AG04450 (cell line): ENCODE measurements around the gene PIGX. TPM values are rescaled to one million over a fixed set of nuclear protein-coding genes. Genes with fewer than 3 reads are reported as not detected.

ENCODE experiments used
- CTCF ChIA-PET: fragments of 300-600, 350-600 bp; formaldehyde crosslinking; extraction: SDS; loops from one replicate; lab custom pipeline; 2022; ENCODE audit warnings: antibody characterized with exemption, inconsistent platforms; lab: Charles Lee
- POLR2A ChIA-PET: fragments of 350-600 bp; formaldehyde crosslinking; extraction: SDS; loops from one replicate; lab custom pipeline; 2021; ENCODE audit warnings: antibody characterized with exemption, inconsistent platforms; lab: Yijun Ruan, JAX
- DNase-seq: peaks from one replicate; pipeline ENCODE4 v3.0.0-alpha.2; 2011; ENCODE audit warnings: low read depth, low spot score
- H3K27ac ChIP-seq: one replicate; pipeline ENCODE4 v1.5.1; 2012; ENCODE audit warnings: low read depth, low read length, control low read depth
- H3K27me3 ChIP-seq: one replicate; pipeline ENCODE4 v1.6.0; 2012; ENCODE audit warnings: low read length; ENCODE audit not compliant: control insufficient read depth, insufficient read depth
- H3K4me3 ChIP-seq: 2 replicates; pipeline ENCODE4 v1.5.1; 2011; ENCODE audit warnings: mild to moderate bottlenecking, low read depth, low read length, control low read depth
- H3K9me3 ChIP-seq: 2 replicates; pipeline ENCODE4 v1.5.1; 2012; ENCODE audit warnings: low read length; ENCODE audit not compliant: control insufficient read depth, insufficient read depth
- CTCF ChIP-seq: IDR thresholded peaks from 2 replicates; pipeline ENCODE4 v1.5.1; 2011; ENCODE audit warnings: low read depth, low read length, control low read depth, inconsistent platforms
- polyA minus RNA-seq: library from RNA; depleted of rRNA, polyadenylated mRNA; stranded (reverse); fragments of >200 nt; gene quantifications from 2 replicates; pipeline ENCODE4 v1.2.3, GENCODE V29; 2011; rRNA and poly(A)+ RNA removed
- polyA plus RNA-seq: library from polyadenylated mRNA; depleted of rRNA; stranded (reverse); fragments of >200 nt; gene quantifications from 2 replicates; pipeline ENCODE4 v1.2.3, GENCODE V29; 2011; rRNA removed

Gene PIGX
- 8.5 and 12.7 TPM in 2 replicates for polyA plus RNA-seq
- 3.7 and 5.1 TPM in 2 replicates for polyA minus RNA-seq

DNA sequence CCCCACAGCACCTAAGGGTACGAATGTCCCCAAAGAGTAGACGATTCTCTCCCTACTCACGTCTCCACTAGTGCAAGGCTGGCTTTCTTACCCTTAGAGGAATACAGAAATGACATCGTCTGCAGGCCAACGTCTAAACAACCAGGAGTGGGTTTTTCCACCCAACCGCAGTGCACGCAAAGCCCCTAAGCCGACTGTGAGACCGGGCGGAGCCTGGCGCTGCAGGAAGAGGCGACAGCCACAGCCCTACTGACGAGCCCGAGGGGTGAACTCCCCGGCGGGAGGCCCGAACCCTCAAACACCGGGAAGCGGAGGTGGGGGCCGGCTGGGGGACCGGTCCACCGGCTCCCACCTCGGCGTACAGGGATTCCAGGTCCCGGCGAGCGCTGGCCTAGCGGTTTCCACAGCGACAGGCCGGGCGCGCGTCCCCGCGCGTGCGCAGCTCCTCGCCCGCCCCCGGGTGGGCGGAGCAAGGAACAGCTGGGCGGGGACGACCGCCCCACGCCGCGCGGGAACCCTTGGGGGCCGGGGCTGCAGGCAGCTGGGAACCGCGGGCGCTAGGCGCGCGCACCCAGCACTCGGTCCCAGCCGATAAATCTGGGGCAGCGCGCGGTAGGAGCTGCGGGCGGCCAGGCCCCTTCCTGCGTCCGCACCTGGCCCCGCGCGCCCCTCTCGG, at the start of gene PIGX, which contains the start of gene CEP19:
Gene PIGX, plus strand, starts transcription at position 540 of the 676 bp plus-strand sequence.
Gene CEP19, minus strand, starts transcription at position 413 of the 676 bp plus-strand sequence. CDS start 3,593 bp downstream, outside the sequence.
- ChIA-PET CTCF (interaction anchor here (1.1 kb wide), 1 partner anchor 102 kb away, joined by 3 read pairs; no protein-coding TSS in a partner anchor), POLR2A (interaction anchor here (0.5 to 1.6 kb wide), 3 partner anchors 24 to 161 kb away, joined by 4 to 12 read pairs (median 10); partner anchors contain the start of gene PAK2)
- Histone ChIP-seq H3K4me3 (peak within 1 kb of the TSS; percentile 90), H3K9me3 (peaks cover 2% of the 10 kb centered on the region; the same call in 1 of the 2 replicates), H3K27ac (peak within 1 kb of the TSS; percentile 86), H3K27me3 (no peaks in the 10 kb centered on the region)
- DNase-seq: peak; percentile 57
- no peak for TF ChIP-seq CTCF

DNA sequence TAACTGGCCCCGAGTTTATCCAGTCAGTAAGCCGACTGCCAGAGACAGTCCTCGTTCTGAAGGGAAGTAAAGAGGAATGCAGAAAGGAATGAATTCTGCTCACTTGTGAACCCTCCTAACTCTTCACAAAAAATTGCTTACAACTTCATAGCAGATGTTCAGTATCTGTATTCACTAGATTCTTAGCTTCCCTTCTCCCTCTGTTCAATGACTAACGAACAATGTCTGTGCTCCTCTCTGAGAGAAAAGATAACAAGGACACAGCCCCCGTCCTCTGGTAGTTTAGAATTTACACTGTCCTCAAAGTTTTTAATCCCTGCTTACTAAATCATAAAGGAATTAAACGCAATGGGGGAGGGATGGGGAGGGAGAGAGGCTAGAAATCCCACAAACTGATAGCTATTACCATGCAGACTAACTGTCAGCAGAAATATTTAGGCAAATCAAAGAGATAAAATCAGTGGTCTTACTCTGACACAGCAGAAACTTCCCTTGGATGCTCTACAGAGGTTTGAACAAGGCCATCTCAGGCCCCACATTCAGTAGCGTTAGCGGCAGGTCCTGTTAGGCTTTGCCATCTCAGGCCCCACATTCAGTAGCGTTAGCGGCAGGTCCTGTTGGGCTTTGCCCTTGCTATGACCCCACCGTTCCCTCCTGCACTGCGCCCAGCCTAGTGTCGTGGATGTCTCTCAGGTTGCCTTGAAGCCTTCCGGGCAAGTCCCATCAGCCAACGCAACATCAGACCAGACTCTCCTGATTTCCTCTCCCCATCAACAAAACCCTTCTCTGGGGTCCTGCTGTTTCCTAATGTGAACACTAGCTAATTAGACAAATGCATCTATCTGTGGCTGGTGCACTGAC, 49.2 kb upstream of the PIGX start:
- no peak for DNase-seq
- ChIA-PET CTCF (interaction anchor here (0.8 to 1.4 kb wide), 2 partner anchors 22 to 53 kb away, joined by 3 read pairs; no protein-coding TSS in a partner anchor), POLR2A (interaction anchor here (0.7 to 1.7 kb wide), 2 partner anchors 12 to 170 kb away, joined by 3 to 5 read pairs; no protein-coding TSS in a partner anchor)
- Histone ChIP-seq H3K4me3 (no peak overlapping the region), H3K9me3 (peaks cover 6% of the 10 kb centered on the region; the same call in 1 of the 2 replicates), H3K27me3 (peaks cover 5% of the 10 kb centered on the region), H3K27ac (no peak overlapping the region)
- TF ChIP-seq CTCF: no peak

DNA sequence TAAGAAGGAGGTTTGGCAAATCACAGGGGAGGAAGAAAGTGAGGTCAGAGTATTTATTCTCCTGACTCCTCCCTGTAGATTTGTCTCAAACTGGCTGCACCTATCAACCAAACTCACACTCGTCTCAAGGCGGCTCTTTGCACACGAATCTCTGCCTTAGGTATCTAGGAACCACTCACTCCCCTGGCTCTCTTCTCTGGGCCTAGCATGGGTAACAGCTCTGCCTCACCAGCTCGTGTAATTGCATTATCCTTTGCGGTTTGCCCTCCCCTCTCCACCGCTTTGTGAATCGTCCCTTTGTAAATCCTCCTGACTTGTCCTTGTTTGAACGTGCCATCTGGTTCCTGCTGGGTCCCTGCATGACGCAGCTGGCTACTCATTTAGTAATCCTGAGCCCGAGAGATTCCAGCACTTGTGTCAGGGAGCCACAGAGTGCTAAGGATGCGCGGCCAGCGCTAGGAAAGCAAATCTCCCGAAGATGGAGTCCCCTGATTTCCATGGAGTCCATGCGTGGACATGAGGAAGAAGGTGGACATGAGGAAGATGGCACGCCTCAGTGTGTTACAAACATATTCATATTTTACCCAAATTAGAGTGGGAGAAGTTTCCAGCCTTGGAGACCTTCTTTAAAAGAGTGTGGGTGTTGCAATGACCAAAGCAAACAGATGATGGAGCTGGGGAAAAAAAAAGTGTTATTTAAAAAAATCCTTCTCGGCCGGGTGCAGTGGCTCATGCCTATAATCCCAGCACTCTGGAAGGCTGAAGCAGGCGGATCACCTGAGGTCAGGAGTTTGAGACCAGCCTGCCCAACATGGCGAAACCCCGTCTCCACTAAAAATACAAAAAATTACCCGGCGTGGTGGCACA, 45.9 kb upstream of the PIGX start:
- no peak overlapping the region for H3K4me3 ChIP-seq
- H3K27me3 ChIP-seq: peaks cover 6% of the 10 kb centered on the region
- DNase-seq: no peak
- ChIA-PET CTCF (interaction anchor here (0.6 kb wide), 1 partner anchor 28 kb away, joined by 4 read pairs; no protein-coding TSS in a partner anchor), POLR2A (no interaction called here)
- no peaks in the 10 kb centered on the region; the same call in 1 of the 2 replicates for H3K9me3 ChIP-seq
- TF ChIP-seq CTCF: no peak
- H3K27ac ChIP-seq: peak overlapping the region; percentile 57

DNA sequence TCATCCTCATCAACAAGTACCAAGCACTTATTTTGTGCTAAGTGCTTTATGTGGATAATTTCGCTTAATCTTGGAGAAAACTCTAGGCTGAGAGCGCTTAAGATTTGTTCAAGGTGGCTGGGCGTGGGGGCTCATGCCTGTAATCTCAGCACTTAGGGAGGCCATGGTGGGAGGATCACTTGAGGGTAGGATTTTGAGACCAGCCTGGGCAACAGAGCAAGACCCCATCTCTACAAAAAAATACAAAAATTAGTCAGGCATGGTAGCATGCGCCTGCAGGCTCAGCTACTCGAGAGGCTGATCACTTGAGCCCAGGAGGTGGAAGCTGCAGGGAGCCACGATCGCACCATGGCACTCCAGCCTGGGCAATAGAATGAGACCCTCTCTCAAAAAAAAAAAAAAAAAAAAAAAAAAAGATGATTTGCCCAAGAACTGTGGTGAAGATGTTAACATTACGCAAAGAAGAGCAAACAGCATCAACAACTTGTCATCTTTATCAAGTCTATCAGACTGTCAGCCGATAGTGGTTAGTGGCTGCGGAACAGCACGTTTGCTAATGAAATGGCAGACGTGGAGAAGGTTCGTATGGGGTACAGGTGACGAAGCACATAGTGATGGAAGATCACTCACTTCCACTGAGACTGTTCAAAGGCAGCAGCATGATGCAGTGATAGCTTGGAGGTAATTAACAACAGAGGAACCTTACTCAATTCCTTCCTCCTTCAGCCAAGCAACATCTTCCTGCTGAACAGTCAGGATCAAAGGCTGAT, 44.9 kb upstream of the PIGX start:
- ChIA-PET CTCF (interaction anchor here (0.6 kb wide), 2 partner anchors 29 to 30 kb away, joined by 4 to 5 read pairs; no protein-coding TSS in a partner anchor), POLR2A (no interaction called here)
- TF ChIP-seq CTCF: no peak
- no peak for DNase-seq
- no peaks in the 10 kb centered on the region for H3K9me3 ChIP-seq
- no peak overlapping the region for H3K27ac ChIP-seq
- H3K27me3 ChIP-seq: peaks cover 4% of the 10 kb centered on the region
- no peak overlapping the region for H3K4me3 ChIP-seq
